Measurements from ENCODE around the gene CYP2C9.
"Not testable (repeated sequence)": the region's sequence is repeated elsewhere in the genome, so short reads cannot be mapped to it uniquely, and the experiment has no call there.

Gene CYP2C9

GRCh38 chr10:94936721-94937120 lies 1.7 kb upstream of the CYP2C9 start:
- no peak overlapping the region for H3K14ac ChIP-seq (ENCODE audit: low read length in 2 of 2)
- WGBS, result 42% methylated on average over 1 of the region's 2 CpGs
- no peak overlapping the region for H3K4me2 ChIP-seq (ENCODE audit: low read length, poor library complexity, severe bottlenecking)
- no peak overlapping the region for H3K9ac ChIP-seq (ENCODE audit: low read length)
- H3K4me3 ChIP-seq (ENCODE audit: insufficient read depth in 1 of 2, low read depth in 1 of 2, low read length in 2 of 2), result no peak overlapping the region
- no peak overlapping the region for H3K4ac ChIP-seq (ENCODE audit: low read depth in 1 of 2, low read length in 2 of 2)
- no peak for DNase-seq
- no peak overlapping the region for H4K91ac ChIP-seq (ENCODE audit: low read length)
- no peak overlapping the region for H2BK12ac ChIP-seq (ENCODE audit: low read length in 2 of 2)
- H4K8ac ChIP-seq (ENCODE audit: low read length), result no peak overlapping the region
- no peaks in the 10 kb centered on the region for H3K27me3 ChIP-seq (ENCODE audit: control insufficient read depth in 1 of 2, insufficient read depth in 1 of 2, low read length in 2 of 2)
- no peaks in the 10 kb centered on the region for H3K4me1 ChIP-seq (ENCODE audit: control insufficient read depth, insufficient read depth, low read depth, low read length)
- peaks cover 13% of the 10 kb centered on the region for H3K9me3 ChIP-seq (ENCODE audit: control insufficient read depth, low read length)
- H3K27ac ChIP-seq (ENCODE audit: low read length, poor library complexity, severe bottlenecking), result no peak overlapping the region
- no peak overlapping the region for H3K18ac ChIP-seq (ENCODE audit: low read depth in 1 of 2, low read length in 2 of 2)
- H2BK120ac ChIP-seq (ENCODE audit: low read depth, low read length), result no peak overlapping the region
- no peaks in the 10 kb centered on the region for H3K79me1 ChIP-seq (replicated peaks; ENCODE audit: low read length, poor library complexity, severe bottlenecking)
- H2AK5ac ChIP-seq (ENCODE audit: low read length, severe bottlenecking), result no peak overlapping the region
- no peak overlapping the region for H3K23ac ChIP-seq (ENCODE audit: low read length in 2 of 2)
- no peaks in the 10 kb centered on the region for H3K36me3 ChIP-seq (ENCODE audit: control insufficient read depth in 1 of 2, insufficient read depth in 2 of 2, low read depth in 1 of 2, low read length in 2 of 2)
- no peak overlapping the region for H2BK5ac ChIP-seq (ENCODE audit: low read depth, low read length, poor library complexity, severe bottlenecking)
- no peak overlapping the region for H2AFZ ChIP-seq (ENCODE audit: low read depth, low read length)
- no peak overlapping the region for H2BK15ac ChIP-seq (ENCODE audit: low read depth, poor library complexity, severe bottlenecking)

- peaks cover 26% of the 10 kb centered on the region for H3K9me3 ChIP-seq (ENCODE audit: control insufficient read depth, low read length)
- not testable (repeated sequence) for H2BK5ac ChIP-seq (ENCODE audit: low read depth, low read length, poor library complexity, severe bottlenecking); H2BK15ac ChIP-seq (ENCODE audit: low read depth, poor library complexity, severe bottlenecking); H3K4me3 ChIP-seq (ENCODE audit: insufficient read depth in 1 of 2, low read depth in 1 of 2, low read length in 2 of 2); H3K4me2 ChIP-seq (ENCODE audit: low read length, poor library complexity, severe bottlenecking); H4K8ac ChIP-seq (ENCODE audit: low read length); H3K79me1 ChIP-seq (replicated peaks; ENCODE audit: low read length, poor library complexity, severe bottlenecking); H4K91ac ChIP-seq (ENCODE audit: low read length); H2BK120ac ChIP-seq (ENCODE audit: low read depth, low read length); H3K18ac ChIP-seq (ENCODE audit: low read depth in 1 of 2, low read length in 2 of 2); H3K4me1 ChIP-seq (ENCODE audit: control insufficient read depth, insufficient read depth, low read depth, low read length); H3K36me3 ChIP-seq (ENCODE audit: control insufficient read depth in 1 of 2, insufficient read depth in 2 of 2, low read depth in 1 of 2, low read length in 2 of 2); H3K27ac ChIP-seq (ENCODE audit: low read length, poor library complexity, severe bottlenecking); H3K4ac ChIP-seq (ENCODE audit: low read depth in 1 of 2, low read length in 2 of 2); H3K14ac ChIP-seq (ENCODE audit: low read length in 2 of 2); H3K9ac ChIP-seq (ENCODE audit: low read length); H2AK5ac ChIP-seq (ENCODE audit: low read length, severe bottlenecking); H3K27me3 ChIP-seq (ENCODE audit: control insufficient read depth in 1 of 2, insufficient read depth in 1 of 2, low read length in 2 of 2); H2AFZ ChIP-seq (ENCODE audit: low read depth, low read length); DNase-seq; H3K23ac ChIP-seq (ENCODE audit: low read length in 2 of 2); H2BK12ac ChIP-seq (ENCODE audit: low read length in 2 of 2)
- WGBS, result 92% methylated on average over 2 of the region's 5 CpGs
Measured at GRCh38 chr10:94943432-94944103, 5.1 kb downstream of the CYP2C9 start.

GRCh38 chr10:94946181-94946580 lies 7.7 kb downstream of the CYP2C9 start:
- not testable (repeated sequence) for H2BK15ac ChIP-seq (ENCODE audit: low read depth, poor library complexity, severe bottlenecking); H3K14ac ChIP-seq (ENCODE audit: low read length in 2 of 2); H3K4me3 ChIP-seq (ENCODE audit: insufficient read depth in 1 of 2, low read depth in 1 of 2, low read length in 2 of 2); H3K23ac ChIP-seq (ENCODE audit: low read length in 2 of 2); H3K18ac ChIP-seq (ENCODE audit: low read depth in 1 of 2, low read length in 2 of 2); H3K4me2 ChIP-seq (ENCODE audit: low read length, poor library complexity, severe bottlenecking); H3K79me1 ChIP-seq (replicated peaks; ENCODE audit: low read length, poor library complexity, severe bottlenecking); H2BK5ac ChIP-seq (ENCODE audit: low read depth, low read length, poor library complexity, severe bottlenecking); H4K91ac ChIP-seq (ENCODE audit: low read length); H2BK120ac ChIP-seq (ENCODE audit: low read depth, low read length); H2BK12ac ChIP-seq (ENCODE audit: low read length in 2 of 2); H2AK5ac ChIP-seq (ENCODE audit: low read length, severe bottlenecking); DNase-seq; H2AFZ ChIP-seq (ENCODE audit: low read depth, low read length); H4K8ac ChIP-seq (ENCODE audit: low read length); H3K27ac ChIP-seq (ENCODE audit: low read length, poor library complexity, severe bottlenecking); H3K9ac ChIP-seq (ENCODE audit: low read length); H3K36me3 ChIP-seq (ENCODE audit: control insufficient read depth in 1 of 2, insufficient read depth in 2 of 2, low read depth in 1 of 2, low read length in 2 of 2); H3K4ac ChIP-seq (ENCODE audit: low read depth in 1 of 2, low read length in 2 of 2); H3K4me1 ChIP-seq (ENCODE audit: control insufficient read depth, insufficient read depth, low read depth, low read length); H3K27me3 ChIP-seq (ENCODE audit: control insufficient read depth in 1 of 2, insufficient read depth in 1 of 2, low read length in 2 of 2)
- 48% methylated on average over 2 of the region's 4 CpGs for WGBS
- peaks cover 22% of the 10 kb centered on the region for H3K9me3 ChIP-seq (ENCODE audit: control insufficient read depth, low read length)

- H3K4me1 ChIP-seq (ENCODE audit: control insufficient read depth, insufficient read depth, low read depth, low read length), result no peaks in the 10 kb centered on the region
- no peak overlapping the region for H2AK5ac ChIP-seq (ENCODE audit: low read length, severe bottlenecking)
- H4K91ac ChIP-seq (ENCODE audit: low read length), result no peak overlapping the region
- H3K27me3 ChIP-seq (ENCODE audit: control insufficient read depth in 1 of 2, insufficient read depth in 1 of 2, low read length in 2 of 2), result no peaks in the 10 kb centered on the region
- no peak overlapping the region for H3K9ac ChIP-seq (ENCODE audit: low read length)
- no peak overlapping the region for H4K8ac ChIP-seq (ENCODE audit: low read length)
- H2BK5ac ChIP-seq (ENCODE audit: low read depth, low read length, poor library complexity, severe bottlenecking), result no peak overlapping the region
- no peak overlapping the region for H3K18ac ChIP-seq (ENCODE audit: low read depth in 1 of 2, low read length in 2 of 2)
- no peak overlapping the region for H2BK120ac ChIP-seq (ENCODE audit: low read depth, low read length)
- H3K27ac ChIP-seq (ENCODE audit: low read length, poor library complexity, severe bottlenecking), result no peak overlapping the region
- no peak overlapping the region for H3K4ac ChIP-seq (ENCODE audit: low read depth in 1 of 2, low read length in 2 of 2)
- no peaks in the 10 kb centered on the region for H3K36me3 ChIP-seq (ENCODE audit: control insufficient read depth in 1 of 2, insufficient read depth in 2 of 2, low read depth in 1 of 2, low read length in 2 of 2)
- H2AFZ ChIP-seq (ENCODE audit: low read depth, low read length), result no peak overlapping the region
- H2BK12ac ChIP-seq (ENCODE audit: low read length in 2 of 2), result no peak overlapping the region
- no peak overlapping the region for H3K4me3 ChIP-seq (ENCODE audit: insufficient read depth in 1 of 2, low read depth in 1 of 2, low read length in 2 of 2)
- WGBS, result 0% methylated on average over 1 of the region's 1 CpG
- H3K9me3 ChIP-seq (ENCODE audit: control insufficient read depth, low read length), result no peaks in the 10 kb centered on the region
- H3K23ac ChIP-seq (ENCODE audit: low read length in 2 of 2), result no peak overlapping the region
- H3K4me2 ChIP-seq (ENCODE audit: low read length, poor library complexity, severe bottlenecking), result no peak overlapping the region
- H3K79me1 ChIP-seq (replicated peaks; ENCODE audit: low read length, poor library complexity, severe bottlenecking), result no peaks in the 10 kb centered on the region
- no peak overlapping the region for H3K14ac ChIP-seq (ENCODE audit: low read length in 2 of 2)
- peak; percentile 25 for DNase-seq
- H2BK15ac ChIP-seq (ENCODE audit: low read depth, poor library complexity, severe bottlenecking), result no peak overlapping the region
Measured at GRCh38 chr10:94963901-94964300, 25.4 kb downstream of the CYP2C9 start.

Measured in mesenchymal stem cell (in vitro differentiated cells and primary cell).